Activated naive CD8-positive, alpha-beta T cell treated with anti-CD3 and anti-CD28 coated beads, Interleukin-2, amount 50 U/mL, for 16 hours (primary cell): Measurements from ENCODE around the gene ACSF3.
A peak's percentile ranks its signal among the peaks of the same experiment; 100 is the strongest.

Experiments used
- DNase-seq: peaks from one replicate; pipeline ENCODE4 v3.0.0-alpha.2; 2020; ENCODE audit warnings: low read depth, low spot score

Gene ACSF3

GRCh38 chr16:89201439-89202377 is 108.1 kb downstream of the ACSF3 start:
- peak; percentile 51 for DNase-seq

- DNase-seq: no peak
Observed at GRCh38 chr16:89202422-89203215, 109.0 kb downstream of the ACSF3 start.
